G401.6 (cell line): ENCODE data around the gene NBDY.
"Not testable (repeated sequence)": the region's sequence is repeated elsewhere in the genome, so short reads cannot be mapped to it uniquely, and the experiment has no call there.

ENCODE experiments used
- FAIRE-seq: peaks from 2 replicates; lab custom pipeline; 2012; peaks lifted over from hg19 to GRCh38; lab: Jason Lieb, UNC

NBDY gene

GRCh38 chrX:56802921-56803849, 74.1 kb downstream of the NBDY start:
- FAIRE-seq: peak; percentile 71

GRCh38 chrX:56803850-56804681, 75.0 kb downstream of the NBDY start:
- FAIRE-seq: no peak

- no peak for FAIRE-seq
Observed at GRCh38 chrX:56804867-56805266, 75.8 kb downstream of the NBDY start.

GRCh38 chrX:56805399-56805798, 76.4 kb downstream of the NBDY start:
- FAIRE-seq: no peak

DNA sequence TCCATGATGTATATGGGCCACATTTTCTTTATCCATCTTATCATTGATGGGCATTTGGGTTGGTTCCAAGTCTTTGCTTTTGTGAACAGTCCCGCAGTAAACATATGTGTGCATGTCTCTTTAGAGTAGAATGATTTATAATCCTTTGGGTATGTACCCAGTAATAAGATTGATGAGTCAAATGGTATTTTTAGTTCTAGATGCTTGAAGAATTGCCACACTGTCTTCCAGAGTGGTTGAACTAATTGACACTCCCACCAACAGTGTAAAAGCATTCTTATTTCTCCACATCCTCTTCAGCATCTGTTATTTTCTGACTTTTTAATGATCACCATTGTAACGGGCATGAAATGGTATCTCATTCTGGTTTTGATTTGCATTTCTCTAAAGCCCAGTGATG, 77.1 kb downstream of the NBDY start:
- not testable (repeated sequence) for FAIRE-seq

DNA sequence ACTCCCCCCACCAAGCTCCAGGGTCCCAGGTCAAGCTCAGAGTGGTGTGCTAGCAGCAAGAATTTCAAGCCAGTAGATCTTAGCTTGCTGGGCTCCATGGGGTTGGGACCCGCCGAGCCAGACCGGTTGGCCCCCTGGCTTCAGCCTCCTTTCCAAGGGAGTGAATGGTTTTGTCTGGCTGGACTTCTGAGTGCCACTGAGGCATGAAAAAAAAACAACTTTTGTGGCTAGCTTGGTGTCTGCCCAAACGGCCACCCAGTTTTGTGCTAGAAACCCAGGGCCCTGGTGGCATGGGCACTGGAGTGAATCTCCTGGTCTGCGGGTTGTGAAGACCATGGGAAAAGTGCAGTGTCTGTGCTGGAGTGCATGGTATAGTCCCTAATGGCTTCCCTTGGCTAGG, 82.6 kb downstream of the NBDY start:
- FAIRE-seq: no peak

DNA sequence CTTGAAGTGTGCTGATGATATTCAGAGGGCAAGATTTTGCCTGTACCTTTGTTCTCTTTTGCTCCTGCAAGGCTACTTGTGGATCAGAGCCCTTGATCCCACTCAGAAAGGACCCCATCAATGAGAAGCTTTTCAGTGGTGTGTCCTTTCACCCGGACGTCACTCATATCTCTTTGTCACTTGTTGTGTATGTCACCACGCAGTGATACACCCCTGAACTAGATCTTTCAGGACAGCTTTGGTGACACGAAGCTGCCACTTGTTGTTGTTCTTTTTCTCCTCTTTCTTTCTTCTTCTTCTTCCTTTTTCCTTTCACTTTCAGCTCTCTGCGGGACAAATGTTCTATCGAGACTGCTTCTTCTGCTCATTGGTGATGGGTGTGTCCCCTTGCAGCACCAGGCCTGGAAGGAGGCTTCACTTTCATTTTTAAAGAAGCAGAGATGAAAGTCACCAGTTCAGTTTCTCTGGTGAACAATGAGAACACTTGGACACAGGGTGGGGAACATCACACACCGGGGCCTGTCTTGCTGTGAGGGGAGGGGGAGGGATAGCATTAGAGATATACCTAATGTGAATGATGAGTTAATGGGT, 83.6 kb downstream of the NBDY start:
- no peak for FAIRE-seq

GRCh38 chrX:56813318-56813837, 84.3 kb downstream of the NBDY start:
- FAIRE-seq: no peak

GRCh38 chrX:56817179-56817578, 88.1 kb downstream of the NBDY start:
- FAIRE-seq: no peak

DNA sequence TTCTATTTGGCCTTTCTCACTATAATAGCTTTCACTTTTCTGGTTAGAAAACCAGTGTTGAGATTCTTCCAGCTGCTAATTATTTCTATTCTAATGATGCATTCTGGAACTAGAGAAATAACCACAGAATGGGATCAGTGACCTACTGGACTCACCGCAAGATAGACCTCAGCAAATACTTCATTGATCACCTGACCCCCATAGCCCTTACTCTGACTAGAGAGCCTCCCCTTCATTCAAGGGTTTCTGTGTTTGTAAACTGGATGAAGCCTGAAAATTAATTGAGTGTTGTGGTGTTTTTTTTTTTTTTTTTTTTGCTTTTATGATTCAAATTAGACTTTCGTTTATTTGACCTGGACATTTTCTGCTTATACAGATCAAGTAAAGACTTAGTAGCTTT, 97.0 kb downstream of the NBDY start:
- no peak for FAIRE-seq

GRCh38 chrX:56833626-56834025, 104.6 kb downstream of the NBDY start:
- FAIRE-seq: no peak

DNA sequence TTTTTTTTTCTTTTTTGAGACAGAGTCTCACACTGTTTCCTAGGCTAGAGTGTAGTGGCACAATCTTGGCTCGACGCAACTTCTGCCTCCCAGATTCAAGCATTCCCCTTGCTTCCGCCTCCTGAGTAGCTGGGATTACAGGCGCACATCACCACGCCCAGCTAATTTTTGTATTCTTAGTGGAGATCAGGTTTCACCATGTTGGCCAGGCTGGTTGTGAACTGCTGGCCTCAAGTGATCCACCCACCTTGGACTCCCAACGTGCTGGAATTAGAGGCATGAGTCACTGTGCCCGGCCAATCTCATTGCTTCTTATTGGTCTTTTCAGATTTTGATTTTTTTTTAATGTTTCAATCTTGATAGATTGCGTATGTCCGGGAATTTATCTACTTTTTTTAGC, 124.4 kb downstream of the NBDY start:
- no peak for FAIRE-seq

DNA sequence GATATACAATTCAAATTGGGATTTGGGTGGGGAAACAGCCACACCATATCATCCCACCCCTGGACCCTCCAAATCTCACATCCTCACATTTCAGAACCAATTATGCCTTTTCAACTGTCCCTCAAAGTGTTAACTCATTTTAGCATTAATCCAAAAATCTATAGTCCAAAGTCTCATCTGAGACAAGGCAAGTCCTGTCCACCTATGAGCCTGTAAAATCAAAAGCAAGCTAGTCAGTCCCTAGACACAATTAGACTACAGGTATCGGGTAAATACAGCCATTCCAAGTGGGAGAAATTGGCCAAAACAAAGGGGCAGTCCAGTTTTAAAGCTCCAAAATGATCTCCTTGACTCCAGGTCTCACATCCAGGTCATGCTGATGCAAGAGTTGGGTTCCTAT, 128.0 kb downstream of the NBDY start:
- FAIRE-seq: no peak

DNA sequence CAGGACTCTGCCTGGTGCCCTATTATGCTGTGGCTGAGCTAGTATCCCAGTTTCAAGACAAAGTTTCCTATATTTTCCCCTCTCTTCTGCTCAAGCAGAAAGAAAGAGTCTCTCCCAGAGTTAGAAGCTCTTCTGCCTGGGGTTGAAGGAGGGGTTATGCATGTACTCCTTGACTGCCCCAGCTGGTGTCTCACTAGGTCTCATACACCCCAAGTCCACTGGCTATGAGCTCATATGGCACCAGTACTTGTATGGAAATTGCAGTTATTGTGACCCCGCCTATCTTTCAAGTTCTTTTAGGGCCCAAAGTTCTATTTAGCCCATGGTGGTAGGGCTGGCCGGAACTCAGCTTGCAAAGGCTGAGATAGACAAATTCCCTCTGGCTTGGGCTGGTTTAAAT, 131.8 kb downstream of the NBDY start:
- FAIRE-seq: no peak
